Endometrium (tissue), 2 donors: Measurements from ENCODE around the gene PPARD.
"Not testable (repeated sequence)": the region's sequence is repeated elsewhere in the genome, so short reads cannot be mapped to it uniquely, and the experiment has no call there.

ENCODE experiments used
- FAIRE-seq: peaks from 2 replicates; lab custom pipeline; 2012; peaks lifted over from hg19 to GRCh38; lab: Jason Lieb, UNC
- donor health status: control.
- donor health status: control.

The PPARD gene

GRCh38 chr6:35385457-35386202 is 43.3 kb downstream of the PPARD start:
- no peak for FAIRE-seq

DNA sequence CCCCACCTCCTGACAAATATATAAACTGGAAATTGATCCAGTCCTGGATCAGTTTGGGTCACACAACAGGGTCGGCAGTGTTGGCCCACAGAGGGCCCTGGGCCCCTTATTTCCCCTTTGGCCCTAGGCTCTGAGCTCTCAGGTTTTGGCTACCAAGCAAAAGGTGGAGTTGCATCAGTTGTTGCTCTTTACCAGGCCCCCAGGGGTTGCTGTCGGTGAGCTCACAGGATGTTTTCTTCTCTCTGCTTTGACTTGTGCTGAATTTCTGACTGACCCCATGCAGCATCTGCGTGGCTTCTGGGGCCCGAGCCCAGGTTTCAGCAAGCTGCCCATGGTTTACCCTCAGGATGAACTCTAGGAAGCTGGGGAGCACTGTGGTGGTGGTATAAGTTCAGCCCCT is 44.6 kb downstream of the PPARD start:
- no peak for FAIRE-seq

- FAIRE-seq = no peak
Measured at GRCh38 chr6:35388030-35388429, 45.7 kb downstream of the PPARD start.

- FAIRE-seq = no peak
Measured at GRCh38 chr6:35388772-35389352, 46.5 kb downstream of the PPARD start.

DNA sequence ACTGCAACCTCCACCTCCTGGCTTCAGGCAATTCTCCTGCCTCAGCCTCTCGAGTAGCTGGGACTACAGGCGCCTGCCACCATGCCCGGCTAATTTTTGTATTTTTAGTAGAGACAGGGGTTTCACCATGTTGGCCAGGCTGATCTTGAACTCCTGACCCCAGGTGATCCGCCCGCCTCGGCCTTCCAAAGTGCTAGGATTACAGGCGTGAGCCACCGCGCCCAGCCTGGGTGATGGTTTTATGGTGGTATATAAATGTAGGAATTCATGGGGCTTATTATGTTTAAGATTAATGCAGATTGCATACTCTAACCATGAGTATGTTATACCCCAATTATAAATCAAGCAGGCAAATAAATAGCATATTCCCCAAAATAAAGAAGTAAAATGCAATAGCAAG is 47.0 kb downstream of the PPARD start:
- not testable (repeated sequence) for FAIRE-seq

DNA sequence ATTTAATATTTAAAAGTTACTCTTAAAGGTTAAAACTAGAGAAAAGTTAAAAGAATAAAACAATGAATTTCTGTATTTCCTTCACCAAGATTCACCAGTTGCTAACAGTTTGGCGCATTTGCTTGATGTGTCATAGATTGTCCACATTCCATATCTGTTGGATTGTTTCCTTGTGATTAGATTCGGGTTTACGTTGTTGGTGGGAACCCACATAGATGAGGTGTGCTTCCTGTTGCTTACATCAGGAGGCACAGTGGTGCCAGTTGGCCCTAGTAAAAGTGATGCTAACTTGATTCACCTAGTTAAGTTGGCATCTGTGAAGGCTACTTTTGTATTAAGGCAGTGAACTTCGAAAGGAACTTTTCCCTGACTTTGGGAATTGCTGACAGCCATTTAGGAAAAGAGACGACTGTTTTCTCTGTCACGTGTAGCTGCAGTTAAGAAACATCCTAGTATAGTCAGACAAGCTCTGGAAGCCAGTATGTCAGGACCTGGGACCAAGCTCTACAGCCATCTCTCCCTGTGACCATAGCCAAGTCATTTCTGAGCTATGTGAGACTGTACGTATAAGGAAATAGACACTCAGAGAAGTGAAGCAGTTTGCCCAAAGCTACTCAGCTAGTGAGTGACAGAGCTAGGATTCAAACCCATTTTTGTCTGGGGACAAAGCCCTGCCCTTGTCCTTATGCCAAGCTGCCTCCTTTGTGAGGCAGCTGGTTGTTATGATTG is 49.0 kb downstream of the PPARD start:
- FAIRE-seq = no peak

- FAIRE-seq = no peak
Measured at GRCh38 chr6:35392111-35392702, 49.8 kb downstream of the PPARD start.

DNA sequence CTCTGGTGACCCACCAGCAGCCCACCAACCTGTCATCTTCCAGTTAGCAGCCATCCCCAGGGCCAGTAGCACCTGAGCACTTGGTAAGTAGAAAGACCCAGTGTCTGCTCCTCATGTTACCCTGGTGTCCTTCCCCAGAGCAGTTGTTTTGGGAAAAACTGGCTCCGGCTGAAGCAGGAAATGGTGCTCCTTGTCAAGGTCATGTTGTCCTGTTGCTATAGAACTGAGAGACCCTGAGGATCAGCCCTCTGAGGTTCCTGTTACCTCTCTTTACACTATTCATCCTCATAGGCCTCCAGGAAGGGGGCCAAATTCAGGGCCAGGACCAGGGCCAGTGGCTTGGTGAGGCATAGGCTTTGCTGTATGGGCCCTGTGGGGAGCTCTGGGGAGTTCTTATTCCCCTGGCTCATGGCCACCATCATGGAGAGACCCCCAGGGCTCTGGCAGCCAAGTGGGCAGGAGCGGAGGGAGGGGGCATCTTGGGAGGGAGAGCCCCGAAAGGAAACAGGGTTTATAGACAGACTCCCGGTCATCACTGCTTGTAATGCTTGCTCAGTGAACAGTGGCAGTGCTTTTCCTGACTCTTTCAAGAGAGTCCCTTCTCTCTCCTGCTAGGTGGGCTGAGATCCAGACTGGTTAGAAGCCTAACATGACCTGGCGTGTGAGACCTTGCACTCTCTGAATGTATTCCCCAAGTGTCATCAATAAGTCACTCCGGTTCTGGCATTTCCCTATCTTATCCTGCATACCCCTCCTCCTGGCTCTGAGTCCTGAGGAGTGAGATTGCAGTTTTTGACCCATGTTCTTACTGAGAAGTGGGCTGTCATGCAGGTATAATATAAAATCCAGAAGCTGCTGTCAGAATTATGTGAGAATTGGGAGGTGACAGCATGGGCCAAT is 50.7 kb downstream of the PPARD start:
- no peak for FAIRE-seq

DNA sequence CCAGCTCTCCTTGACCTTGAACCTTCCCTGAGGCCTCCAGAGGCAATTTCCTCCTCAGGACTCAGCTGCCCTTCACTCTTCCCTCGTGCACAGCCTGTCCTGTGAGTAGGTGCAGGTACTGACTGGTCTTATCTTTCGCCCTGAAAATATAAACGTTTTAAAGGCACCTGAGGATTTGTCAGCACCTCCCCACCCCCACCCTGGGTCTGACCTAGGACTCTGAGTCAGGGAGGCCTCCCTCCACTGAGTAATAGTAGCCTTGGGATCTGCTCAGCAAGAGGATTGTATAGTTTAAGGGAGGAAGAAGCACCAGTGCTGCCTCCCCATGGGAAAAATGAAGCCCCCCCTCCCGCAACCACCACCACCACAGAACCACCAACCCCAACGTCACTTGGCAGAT is 54.6 kb downstream of the PPARD start:
- no peak for FAIRE-seq

- no peak for FAIRE-seq
Measured at GRCh38 chr6:35397806-35398418, 55.6 kb downstream of the PPARD start.

- no peak for FAIRE-seq
Measured at GRCh38 chr6:35398526-35398925, 56.2 kb downstream of the PPARD start.

DNA sequence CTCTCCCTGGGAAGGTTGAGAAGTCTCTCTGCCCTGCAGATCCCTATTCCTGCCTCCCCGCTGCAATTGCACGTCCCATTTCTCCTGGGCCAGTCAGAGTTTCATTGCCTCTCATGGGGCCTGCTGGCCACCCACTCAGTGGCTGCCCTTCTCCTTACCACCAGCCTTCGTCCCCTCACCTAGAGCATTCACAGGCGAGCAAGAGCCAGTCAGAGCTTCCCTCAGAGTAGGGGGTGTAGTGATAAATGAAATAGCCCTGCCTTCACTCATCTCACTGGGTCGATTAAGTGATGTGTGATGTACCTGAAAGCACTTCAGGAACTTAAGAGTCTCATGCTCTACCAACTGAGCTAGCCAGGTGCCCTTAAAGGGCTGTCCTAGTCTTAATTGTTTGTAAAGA is 57.8 kb downstream of the PPARD start:
- FAIRE-seq = no peak

GRCh38 chr6:35400901-35401311 is 58.5 kb downstream of the PPARD start:
- FAIRE-seq = no peak

- FAIRE-seq = no peak
Measured at GRCh38 chr6:35401514-35401913, 59.2 kb downstream of the PPARD start.

GRCh38 chr6:35402136-35402855 is 59.9 kb downstream of the PPARD start:
- no peak for FAIRE-seq

DNA sequence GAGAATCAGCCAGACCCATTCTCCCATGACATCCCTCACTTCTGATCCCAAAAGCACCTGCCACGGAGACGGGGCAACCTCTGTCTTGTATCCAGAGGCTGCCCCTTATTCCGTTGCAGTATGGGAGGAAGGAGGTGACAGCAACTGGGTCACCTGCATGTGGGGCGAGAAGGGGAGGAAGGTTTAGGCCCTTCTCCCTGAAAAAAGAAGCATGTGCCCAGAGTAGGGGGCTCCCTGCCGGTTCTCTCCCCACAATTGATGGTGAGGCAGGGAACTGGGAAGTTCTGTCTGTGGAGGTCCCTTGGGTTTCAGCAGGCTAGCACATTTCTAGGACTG is 60.5 kb downstream of the PPARD start:
- no peak for FAIRE-seq

DNA sequence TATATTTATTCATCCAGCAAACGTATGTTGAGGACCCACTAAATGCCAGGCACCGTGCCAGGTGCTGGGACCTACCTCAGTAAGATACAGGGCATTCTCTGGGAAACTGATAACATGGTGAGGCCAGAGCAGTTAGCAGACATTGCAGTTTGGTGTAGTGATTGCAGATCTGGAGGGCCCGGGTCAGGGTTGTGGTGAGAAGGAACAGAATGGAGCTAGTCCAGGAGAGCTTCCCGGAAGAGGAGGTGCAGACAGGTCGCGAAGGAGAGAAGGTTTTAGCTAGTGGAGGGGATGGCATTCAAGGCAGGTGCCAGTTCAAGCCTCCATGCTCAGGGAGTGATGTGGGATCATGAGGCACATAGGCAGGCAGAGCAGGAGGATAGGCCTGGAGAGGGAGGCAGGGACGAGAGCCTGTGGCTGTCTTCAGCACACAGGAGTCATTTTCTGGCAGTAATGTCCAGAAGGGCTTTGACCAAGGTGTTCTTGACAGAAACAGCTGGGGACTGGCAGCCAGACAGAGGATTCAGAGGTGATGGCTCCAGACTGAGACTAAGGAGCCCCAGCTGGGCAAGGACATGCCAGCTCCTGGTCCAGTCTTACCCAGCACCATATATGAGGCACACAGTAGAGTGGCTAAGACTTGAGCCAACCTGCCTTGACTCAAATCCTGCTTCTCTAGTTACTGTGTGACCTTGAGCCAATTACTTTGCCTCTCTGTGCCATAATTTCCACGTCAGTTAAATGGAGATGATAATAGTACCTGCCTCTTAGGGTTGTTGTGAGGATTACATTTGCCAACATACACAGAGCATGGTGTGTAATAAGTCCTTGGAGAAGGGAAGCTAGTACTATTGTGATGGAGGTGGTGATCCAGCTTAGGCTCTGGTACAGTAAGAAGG is 61.4 kb downstream of the PPARD start:
- no peak for FAIRE-seq

- FAIRE-seq = no peak
Measured at GRCh38 chr6:35406711-35407485, 64.5 kb downstream of the PPARD start.

DNA sequence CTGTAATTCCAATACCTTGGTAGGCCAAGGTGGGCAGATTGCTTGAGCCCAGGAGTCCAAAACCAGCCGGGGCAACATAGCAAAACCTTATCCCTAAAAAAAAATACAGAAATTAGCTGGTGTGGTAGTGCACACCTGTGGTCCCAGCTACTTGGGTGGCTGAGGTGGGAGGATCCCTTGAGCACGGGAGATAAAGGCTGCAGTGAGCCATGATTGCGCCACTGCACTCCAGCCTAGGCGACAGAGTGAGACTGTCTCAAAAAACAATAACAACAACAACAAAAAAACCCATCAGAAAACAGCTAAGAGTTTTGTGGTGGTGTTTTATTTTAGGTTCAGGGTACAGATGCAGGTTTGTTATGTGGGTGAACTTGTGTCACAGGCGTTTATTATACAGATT is 66.9 kb downstream of the PPARD start:
- no peak for FAIRE-seq
